Body of pancreas (tissue), 4 donors: Measurements from ENCODE around the gene SLCO3A1. TPM values are rescaled to one million over a fixed set of nuclear protein-coding genes. Genes with fewer than 3 reads are reported as not detected.

Experiments
- ATAC-seq: fragments of 150-250 bp; one replicate; pipeline ENCODE4 v1.9.1; 2016
- DNase-seq, 4 donors: peaks; one replicate each; pipeline ENCODE4 v3.0.0-alpha.2; 2019
- H3K27ac ChIP-seq, 4 donors: fragments of 200-600 bp; sonication (generic); 1 replicate in 3 of 4; 2 replicates in 1 of 4; pipeline versions ENCODE4 v1.5.1 to v1.6.1; 2016 to 2019; ENCODE audit warnings: mild to moderate bottlenecking in 1 of 4, mixed read lengths in 1 of 4, moderate library complexity in 1 of 4
- H3K27me3 ChIP-seq, 2 donors: fragments of 200-600 bp; sonication (generic); one replicate each; pipeline ENCODE4 v1.6.0; 2016; ENCODE audit warnings: mild to moderate bottlenecking in 1 of 2
- H3K36me3 ChIP-seq, 2 donors: fragments of 200-600 bp; sonication (generic); replicated peaks in 1 of 2; 2 replicates each; pipeline ENCODE4 v1.5.1; 2016; ENCODE audit warnings: low read depth in 2 of 2; ENCODE audit not compliant: insufficient read depth in 1 of 2
- H3K4me1 ChIP-seq: fragments of 200-600 bp; sonication (generic); one replicate; pipeline ENCODE4 v1.6.0; 2016
- H3K4me3 ChIP-seq, 2 donors: fragments of 200-600 bp; sonication (generic); 1 replicate in 1 of 2; 2 replicates in 1 of 2; pipeline ENCODE4 v1.5.1; 2016 to 2019
- H3K9me3 ChIP-seq, 3 donors: fragments of 200-600 bp; sonication (generic); 1 replicate in 2 of 3; 2 replicates in 1 of 3; pipeline ENCODE4 v1.5.1; 2016
- CTCF ChIP-seq, 7 experiments: fragments of 450-650 bp in 4 of 7; fragments of 200-600 bp in 3 of 7; sonication (generic) in 3 of 7; IDR thresholded peaks; one replicate each; pipeline ENCODE4 v1.5.1; 2016 to 2019; ENCODE audit warnings: antibody characterized with exemption in 7 of 7
- POLR2A ChIP-seq, 3 donors: fragments of 450-650 bp; IDR thresholded peaks; one replicate each; pipeline ENCODE4 v1.6.1; 2016; ENCODE audit warnings: antibody characterized with exemption in 3 of 3, mild to moderate bottlenecking in 2 of 3
- WGBS, 2 donors: methylation state at CpG; one replicate each; pipeline ENCODE4 v1.1.5; 2017; 5-methylcytosine and 5-hydroxymethylcytosine counted together
- intact Hi-C: fragments of 100-400 bp; cut with DNase I; formaldehyde crosslinking; loops from one replicate; pipeline ENCODE4 v1.15.1; 2023
- total RNA-seq, 2 donors: library from RNA; depleted of rRNA; stranded (reverse); fragments of >200 nt; gene quantifications; one replicate each; pipeline ENCODE4 v1.1.0, GENCODE V29; 2016

The SLCO3A1 gene
- total RNA-seq, 2 donors from 2014 or later: 5.7 to 12.9 TPM

- no peaks in the 10 kb centered on the region for H3K27me3 ChIP-seq
- no peak for DNase-seq
- H3K36me3 ChIP-seq: no peaks in the 10 kb centered on the region
- intact Hi-C loops: no loop called here
- ATAC-seq: no peak
- H3K9me3 ChIP-seq: peaks cover 0 to 10% (median 0%) of the 10 kb centered on the region in 3 donors
- 84 to 88% methylated on average over 3 of the region's 3 CpGs for WGBS, 2 donors
- no peak overlapping the region for H3K27ac ChIP-seq
- no peaks in the 10 kb centered on the region for H3K4me1 ChIP-seq
- TF ChIP-seq CTCF (IDR thresholded peaks at IDR 0.05) (no peak), POLR2A (IDR thresholded peaks at IDR 0.05) (no peak)
- H3K4me3 ChIP-seq: no peak overlapping the region
Measured at GRCh38 chr15:91898843-91899242, 45.3 kb downstream of the SLCO3A1 start.

- WGBS, 2 donors: 78 to 83% methylated on average over 1 of the region's 1 CpG
- intact Hi-C loops: no loop called here
- TF ChIP-seq POLR2A (IDR thresholded peaks at IDR 0.05): no peak
- TF ChIP-seq CTCF (IDR thresholded peaks at IDR 0.05): no peak
- DNase-seq (no peak), ATAC-seq (no peak)
- Histone ChIP-seq H3K9me3 (peaks cover 0 to 10% (median 0%) of the 10 kb centered on the region in 3 donors), H3K27ac (no peak overlapping the region), H3K4me3 (no peak overlapping the region), H3K4me1 (no peaks in the 10 kb centered on the region), H3K27me3 (no peaks in the 10 kb centered on the region), H3K36me3 (no peaks in the 10 kb centered on the region)
Measured at GRCh38 chr15:91904942-91905341, 51.4 kb downstream of the SLCO3A1 start.

- no peak overlapping the region for H3K4me3 ChIP-seq
- intact Hi-C loops: no loop called here
Measured at GRCh38 chr15:91908391-91908790, 54.9 kb downstream of the SLCO3A1 start.

GRCh38 chr15:91909111-91909510 is 55.6 kb downstream of the SLCO3A1 start:
- no peaks in the 10 kb centered on the region for H3K9me3 ChIP-seq
- no peak overlapping the region for H3K27ac ChIP-seq
- ATAC-seq (no peak), DNase-seq (no peak)
- WGBS, 2 donors: 87 to 95% methylated on average over 2 of the region's 2 CpGs
- intact Hi-C loops: no loop called here
- no peaks in the 10 kb centered on the region for H3K27me3 ChIP-seq
- TF ChIP-seq CTCF (IDR thresholded peaks at IDR 0.05): no peak
- TF ChIP-seq POLR2A (IDR thresholded peaks at IDR 0.05): no peak
- H3K4me1 ChIP-seq: no peaks in the 10 kb centered on the region
- H3K4me3 ChIP-seq: no peak overlapping the region
- no peaks in the 10 kb centered on the region for H3K36me3 ChIP-seq

More at GRCh38 chr15:91908391-91908790, 54.9 kb downstream of the SLCO3A1 start:
- no peaks in the 10 kb centered on the region for H3K27me3 ChIP-seq
- no peak for TF ChIP-seq POLR2A (IDR thresholded peaks at IDR 0.05)
- TF ChIP-seq CTCF (IDR thresholded peaks at IDR 0.05): no peak
- WGBS, 2 donors: 79 to 90% methylated on average over 3 of the region's 3 CpGs
- DNase-seq: no peak
- no peaks in the 10 kb centered on the region for H3K36me3 ChIP-seq
- H3K9me3 ChIP-seq: no peaks in the 10 kb centered on the region
- no peak for ATAC-seq
- H3K27ac ChIP-seq: no peak overlapping the region
- no peaks in the 10 kb centered on the region for H3K4me1 ChIP-seq

GRCh38 chr15:91909574-91909973 is 56.1 kb downstream of the SLCO3A1 start:
- Histone ChIP-seq H3K27me3 (no peaks in the 10 kb centered on the region), H3K4me1 (no peaks in the 10 kb centered on the region), H3K36me3 (no peaks in the 10 kb centered on the region), H3K4me3 (no peak overlapping the region), H3K27ac (no peak overlapping the region), H3K9me3 (no peaks in the 10 kb centered on the region)
- intact Hi-C loops: no loop called here
- ATAC-seq: no peak
- no peak for DNase-seq
- 67 to 76% methylated on average over 7 of the region's 7 CpGs for WGBS, 2 donors
- TF ChIP-seq POLR2A (IDR thresholded peaks at IDR 0.05) (no peak), CTCF (IDR thresholded peaks at IDR 0.05) (no peak)
